Measurements from ENCODE around the gene GAPT. TPM values are rescaled to one million over a fixed set of nuclear protein-coding genes. Genes with fewer than 3 reads are reported as not detected.

GAPT gene
- polyA plus RNA-seq, 1 donor from 2014 or later: not detected

GRCh38 chr5:58542709-58543108 lies 51.5 kb downstream of the GAPT start:
- no peaks in the 10 kb centered on the region for H3K9me2 ChIP-seq (ENCODE audit: insufficient read depth, low read length)
- no peaks in the 10 kb centered on the region for H4K20me1 ChIP-seq (ENCODE audit: insufficient read depth)
- H3K79me2 ChIP-seq (replicated peaks; ENCODE audit: insufficient read depth, low read length): no peaks in the 10 kb centered on the region
- H3K4me2 ChIP-seq (ENCODE audit: low read length): no peak overlapping the region
- no peak overlapping the region for H3K9ac ChIP-seq (ENCODE audit: low read length)
- H2AFZ ChIP-seq (ENCODE audit: low read depth, low read length): no peak overlapping the region
- TF ChIP-seq EP300 (conservative IDR thresholded peaks at IDR 0.05; ENCODE audit: poor library complexity, severe bottlenecking) (peak; percentile 73), RAD21 (conservative IDR thresholded peaks at IDR 0.05) (peak; percentile 70), MXI1 (conservative IDR thresholded peaks at IDR 0.05; ENCODE audit: poor library complexity, severe bottlenecking) (no peak), SMC3 (conservative IDR thresholded peaks at IDR 0.05; ENCODE audit: poor library complexity) (peak; percentile 73), POLR2AphosphoS5 (IDR thresholded peaks at IDR 0.05) (peak; percentile 35), EZH2 (IDR thresholded peaks at IDR 0.05; ENCODE audit: borderline replicate concordance, insufficient read depth, low read length, poor library complexity, severe bottlenecking) (no peak), CTCF (IDR thresholded peaks at IDR 0.05; ENCODE audit: poor library complexity, severe bottlenecking) (peak; percentile 63), REST (IDR thresholded peaks at IDR 0.05; ENCODE audit: borderline replicate concordance) (peak; percentile 88)
- no peaks in the 10 kb centered on the region for H3K36me3 ChIP-seq (ENCODE audit: insufficient read depth, low read length)
- no peaks in the 10 kb centered on the region for H3K9me3 ChIP-seq (ENCODE audit: low read length)
- H3K27ac ChIP-seq (ENCODE audit: low read length): peak overlapping the region; percentile 56
- H3K4me3 ChIP-seq (ENCODE audit: low read length): no peak overlapping the region
- H3K27me3 ChIP-seq (ENCODE audit: insufficient read depth, low read depth, low read length): no peaks in the 10 kb centered on the region
- no peaks in the 10 kb centered on the region for H3F3A ChIP-seq (ENCODE audit: insufficient read depth, low read length, poor library complexity, severe bottlenecking)

- no peak overlapping the region for H2AFZ ChIP-seq (ENCODE audit: low read depth, low read length)
- no peaks in the 10 kb centered on the region for H3K9me2 ChIP-seq (ENCODE audit: insufficient read depth, low read length)
- no peaks in the 10 kb centered on the region for H3F3A ChIP-seq (ENCODE audit: insufficient read depth, low read length, poor library complexity, severe bottlenecking)
- no peaks in the 10 kb centered on the region for H3K36me3 ChIP-seq (ENCODE audit: insufficient read depth, low read length)
- no peaks in the 10 kb centered on the region for H3K9me3 ChIP-seq (ENCODE audit: low read length)
- H3K4me2 ChIP-seq (ENCODE audit: low read length): no peak overlapping the region
- no peaks in the 10 kb centered on the region for H3K27me3 ChIP-seq (ENCODE audit: insufficient read depth, low read depth, low read length)
- TF ChIP-seq EZH2 (IDR thresholded peaks at IDR 0.05; ENCODE audit: borderline replicate concordance, insufficient read depth, low read length, poor library complexity, severe bottlenecking) (no peak), RAD21 (conservative IDR thresholded peaks at IDR 0.05) (no peak), MXI1 (conservative IDR thresholded peaks at IDR 0.05; ENCODE audit: poor library complexity, severe bottlenecking) (no peak), EP300 (conservative IDR thresholded peaks at IDR 0.05; ENCODE audit: poor library complexity, severe bottlenecking) (no peak), REST (IDR thresholded peaks at IDR 0.05; ENCODE audit: borderline replicate concordance) (no peak), TAF1 (IDR thresholded peaks at IDR 0.05; ENCODE audit: low read depth) (no peak), POLR2AphosphoS5 (IDR thresholded peaks at IDR 0.05) (no peak), CTCF (IDR thresholded peaks at IDR 0.05; ENCODE audit: poor library complexity, severe bottlenecking) (no peak), SMC3 (conservative IDR thresholded peaks at IDR 0.05; ENCODE audit: poor library complexity) (no peak)
- no peaks in the 10 kb centered on the region for H3K79me2 ChIP-seq (replicated peaks; ENCODE audit: insufficient read depth, low read length)
- H3K27ac ChIP-seq (ENCODE audit: low read length): peak overlapping the region; percentile 56
- no peak overlapping the region for H3K9ac ChIP-seq (ENCODE audit: low read length)
- H4K20me1 ChIP-seq (ENCODE audit: insufficient read depth): no peaks in the 10 kb centered on the region
- no peak overlapping the region for H3K4me3 ChIP-seq (ENCODE audit: low read length)
Observed at GRCh38 chr5:58543723-58544122, 52.5 kb downstream of the GAPT start.

All from neural cell (in vitro differentiated cells).